Fibroblast of mammary gland (primary cell): ENCODE results near the gene TAC3.
"Not testable (repeated sequence)": the region's sequence is repeated elsewhere in the genome, so short reads cannot be mapped to it uniquely, and the experiment has no call there.

Experiments
- DNase-seq: peaks from one replicate; pipeline ENCODE4 v3.0.0-alpha.2; 2010; ENCODE audit warnings: low read depth
- H3K4me3 ChIP-seq: 2 replicates; pipeline ENCODE4 v1.5.1; 2011; ENCODE audit warnings: low read depth, mild to moderate bottlenecking, low read length, moderate library complexity; ENCODE audit not compliant: control insufficient read depth
- TF ChIP-seq, protein P1 (sequence below): conservative IDR thresholded peaks from 2 replicates; pipeline ENCODE4 v1.5.1; 2011; ENCODE audit warnings: low read depth, low read length, inconsistent platforms; ENCODE audit not compliant: control insufficient read depth, insufficient read depth

The TAC3 gene

GRCh38 chr12:56980268-56980667, 36.1 kb downstream of the TAC3 start:
- TF ChIP-seq, protein P1, sequence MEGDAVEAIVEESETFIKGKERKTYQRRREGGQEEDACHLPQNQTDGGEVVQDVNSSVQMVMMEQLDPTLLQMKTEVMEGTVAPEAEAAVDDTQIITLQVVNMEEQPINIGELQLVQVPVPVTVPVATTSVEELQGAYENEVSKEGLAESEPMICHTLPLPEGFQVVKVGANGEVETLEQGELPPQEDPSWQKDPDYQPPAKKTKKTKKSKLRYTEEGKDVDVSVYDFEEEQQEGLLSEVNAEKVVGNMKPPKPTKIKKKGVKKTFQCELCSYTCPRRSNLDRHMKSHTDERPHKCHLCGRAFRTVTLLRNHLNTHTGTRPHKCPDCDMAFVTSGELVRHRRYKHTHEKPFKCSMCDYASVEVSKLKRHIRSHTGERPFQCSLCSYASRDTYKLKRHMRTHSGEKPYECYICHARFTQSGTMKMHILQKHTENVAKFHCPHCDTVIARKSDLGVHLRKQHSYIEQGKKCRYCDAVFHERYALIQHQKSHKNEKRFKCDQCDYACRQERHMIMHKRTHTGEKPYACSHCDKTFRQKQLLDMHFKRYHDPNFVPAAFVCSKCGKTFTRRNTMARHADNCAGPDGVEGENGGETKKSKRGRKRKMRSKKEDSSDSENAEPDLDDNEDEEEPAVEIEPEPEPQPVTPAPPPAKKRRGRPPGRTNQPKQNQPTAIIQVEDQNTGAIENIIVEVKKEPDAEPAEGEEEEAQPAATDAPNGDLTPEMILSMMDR = no peak
- no peak overlapping the region for H3K4me3 ChIP-seq

GRCh38 chr12:56979628-56980027, 36.7 kb downstream of the TAC3 start:
- no peak for DNase-seq
- no peak overlapping the region for H3K4me3 ChIP-seq
- TF ChIP-seq, protein P1 = no peak

More at GRCh38 chr12:56980268-56980667, 36.1 kb downstream of the TAC3 start:
- no peak for DNase-seq

- H3K4me3 ChIP-seq = no peak overlapping the region
- TF ChIP-seq, protein P1 = no peak
- DNase-seq = no peak
These were observed 37.8 kb downstream of the TAC3 start for GRCh38 chr12:56978397-56979138.

- not testable (repeated sequence) for H3K4me3 ChIP-seq, DNase-seq
These were observed 39.0 kb downstream of the TAC3 start for GRCh38 chr12:56977361-56977760.

DNA sequence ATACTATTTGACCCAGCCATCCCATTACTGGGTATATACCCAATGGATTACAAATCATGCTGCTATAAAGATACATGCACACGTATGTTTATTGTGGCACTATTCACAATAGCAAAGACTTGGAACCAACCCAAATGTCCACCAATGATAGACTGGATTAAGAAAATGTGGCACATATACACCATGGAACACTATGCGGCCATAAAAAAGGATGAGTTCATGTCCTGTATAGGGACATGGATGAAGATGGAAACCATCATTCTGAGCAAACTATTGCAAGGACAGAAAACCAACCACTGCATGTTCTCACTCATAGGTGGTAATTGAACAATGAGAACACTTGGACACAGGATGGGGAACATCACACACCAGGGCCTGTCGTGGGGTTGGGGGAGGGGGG, 42.1 kb downstream of the TAC3 start:
- not testable (repeated sequence) for H3K4me3 ChIP-seq

DNA sequence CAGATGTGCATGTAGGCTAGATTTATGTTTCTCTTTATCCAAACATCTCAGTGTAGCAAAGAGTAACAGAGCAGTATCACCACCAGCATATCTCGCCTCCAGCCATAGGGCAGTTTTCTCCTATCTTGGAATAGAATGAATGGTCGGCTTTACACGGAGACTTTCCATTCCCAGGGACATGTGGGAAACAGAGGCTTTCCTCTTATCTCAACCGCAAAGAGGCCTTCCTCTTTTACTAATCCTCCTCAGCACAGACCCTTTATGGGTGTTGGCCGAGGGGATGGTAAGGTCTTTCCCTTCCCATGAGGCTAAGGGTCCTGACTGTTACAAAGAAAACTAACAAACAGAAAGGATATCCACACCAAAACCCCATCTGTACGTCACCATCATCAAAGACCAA, 47.4 kb downstream of the TAC3 start:
- DNase-seq, H3K4me3 ChIP-seq: not testable (repeated sequence)

More for the DNA sequence above, 42.1 kb downstream of the TAC3 start:
- not testable (repeated sequence) for DNase-seq

- H3K4me3 ChIP-seq, DNase-seq: not testable (repeated sequence)
These were observed 50.2 kb downstream of the TAC3 start for GRCh38 chr12:56965997-56966642.

DNA sequence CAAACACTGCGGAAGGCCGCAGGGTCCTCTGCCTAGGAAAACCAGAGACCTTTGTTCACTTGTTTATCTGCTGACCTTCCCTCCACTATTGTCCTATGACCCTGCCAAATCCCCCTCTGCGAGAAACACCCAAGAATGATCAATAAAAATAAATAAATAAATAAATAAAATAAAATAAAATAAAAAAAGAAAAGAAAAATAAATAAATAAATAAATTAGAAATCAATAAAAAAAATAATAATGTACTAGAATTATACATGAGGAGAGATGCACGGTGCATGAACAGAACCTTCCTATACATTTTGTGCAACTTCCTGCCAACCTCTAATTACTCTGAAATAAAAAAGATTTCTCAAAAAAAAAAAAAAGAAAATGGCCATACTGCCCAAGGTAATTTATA, 51.2 kb downstream of the TAC3 start:
- DNase-seq, H3K4me3 ChIP-seq: not testable (repeated sequence)

GRCh38 chr12:56963557-56963956, 52.8 kb downstream of the TAC3 start:
- not testable (repeated sequence) for H3K4me3 ChIP-seq, DNase-seq

DNA sequence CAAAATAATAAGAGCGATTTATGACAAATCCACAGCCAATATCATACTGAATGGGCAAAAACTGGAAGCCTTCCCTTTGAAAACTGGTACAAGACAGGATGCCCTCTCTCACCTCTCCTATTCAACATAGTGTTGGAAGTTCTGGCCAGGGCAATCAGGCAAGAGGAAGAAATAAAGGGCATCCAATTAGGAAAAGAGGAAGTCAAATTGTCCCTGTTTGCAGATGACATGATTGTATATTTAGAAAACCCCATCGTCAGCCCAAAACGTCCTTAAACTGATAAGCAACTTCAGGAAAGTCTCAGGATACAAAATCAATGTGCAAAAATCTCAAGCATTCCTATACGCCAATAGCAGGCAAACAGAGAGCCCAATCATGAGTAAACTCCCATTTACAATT, 54.1 kb downstream of the TAC3 start:
- DNase-seq, H3K4me3 ChIP-seq: not testable (repeated sequence)
